Right lobe of liver (tissue), 6 donors: ENCODE results near the gene CDKAL1. TPM values are rescaled to one million over a fixed set of nuclear protein-coding genes. Genes with fewer than 3 reads are reported as not detected.

Experiments
- ATAC-seq, 4 donors: fragments of 200-7000 bp; cut with Tn5 transposase; one replicate each; pipeline ENCODE4 v1.9.1; 2020; ENCODE audit warnings: mild to moderate bottlenecking in 4 of 4, moderate library complexity in 4 of 4
- DNase-seq, 3 donors: peaks; one replicate each; pipeline ENCODE4 v3.0.0-alpha.2; 2020
- H3K27ac ChIP-seq, 3 donors: fragments of 200-600 bp; one replicate each; pipeline ENCODE4 v1.8.0; 2022
- H3K27me3 ChIP-seq, 2 donors: fragments of 200-600 bp; one replicate each; pipeline ENCODE4 v1.8.0; 2022
- H3K36me3 ChIP-seq, 4 donors: fragments of 200-600 bp; sonication (generic) in 1 of 4; one replicate each; pipeline versions ENCODE4 v1.5.1 to v1.8.0; 2017 to 2022; ENCODE audit warnings: control low read depth in 1 of 4
- H3K4me1 ChIP-seq, 4 donors: fragments of 200-600 bp; sonication (generic) in 1 of 4; one replicate each; pipeline versions ENCODE4 v1.5.1 to v1.8.0; 2017 to 2022; ENCODE audit warnings: control low read depth in 1 of 4
- H3K4me3 ChIP-seq, 3 donors: fragments of 200-600 bp; one replicate each; pipeline ENCODE4 v1.8.0; 2022
- H3K9me3 ChIP-seq, 4 donors: fragments of 200-600 bp; sonication (generic) in 1 of 4; one replicate each; pipeline versions ENCODE4 v1.5.1 to v1.8.0; 2017 to 2022; ENCODE audit warnings: control low read depth in 1 of 4
- POLR2A ChIP-seq: fragments of 450-650 bp; IDR thresholded peaks from one replicate; pipeline ENCODE4 v1.6.1; 2017; ENCODE audit warnings: antibody characterized with exemption, mild to moderate bottlenecking
- WGBS: methylation state at CpG from one replicate; pipeline ENCODE4 v1.1.6; 2018; ENCODE audit warnings: low coverage, low lambda C conversion rate; ENCODE audit not compliant: insufficient coverage; ENCODE audit errors: missing lambda C conversion rate; 5-methylcytosine and 5-hydroxymethylcytosine counted together
- intact Hi-C, 2 donors: fragments of 100-400 bp; cut with DNase I; formaldehyde crosslinking; loops; one replicate each; pipeline versions ENCODE4 v1.11.2 to v1.14.1; 2022
- total RNA-seq, 6 experiments: library from RNA; depleted of rRNA in 2 of 6; stranded (reverse); fragments of >200 nt in 2 of 6; fragmentation: NEBNext Ultra II Directional in 3 of 6; extraction: Animal tissue kit (Norgen Biotek cat#: 25700) in 3 of 6; gene quantifications; one replicate each; pipeline versions ENCODE4 v1.1.0 to v1.2.4, GENCODE V29; 2016 to 2023
- TF ChIP-seq, protein P1 (sequence below), 4 donors: fragments of 200-600 bp in 3 of 4; fragments of 450-650 bp in 1 of 4; IDR thresholded peaks; one replicate each; pipeline versions ENCODE4 v1.5.1 to v1.8.0; 2016 to 2022; ENCODE audit warnings: antibody characterized with exemption in 4 of 4, mild to moderate bottlenecking in 2 of 4
- donor health status: DM: no; HTN: yes; CAD: no.
- donor health status: DM: no; HTN: no; CAD: no.
- donor health status: DM: no; HTN: no; CAD: no.
- donor health status: DM: no; HTN: yes; CAD: no.
- donor health status: DM: no; HTN: yes; CAD: no.

The CDKAL1 gene
- total RNA-seq, 6 experiments from 2014 or later: 4.5 to 7.0 (median 6.2) TPM

DNA sequence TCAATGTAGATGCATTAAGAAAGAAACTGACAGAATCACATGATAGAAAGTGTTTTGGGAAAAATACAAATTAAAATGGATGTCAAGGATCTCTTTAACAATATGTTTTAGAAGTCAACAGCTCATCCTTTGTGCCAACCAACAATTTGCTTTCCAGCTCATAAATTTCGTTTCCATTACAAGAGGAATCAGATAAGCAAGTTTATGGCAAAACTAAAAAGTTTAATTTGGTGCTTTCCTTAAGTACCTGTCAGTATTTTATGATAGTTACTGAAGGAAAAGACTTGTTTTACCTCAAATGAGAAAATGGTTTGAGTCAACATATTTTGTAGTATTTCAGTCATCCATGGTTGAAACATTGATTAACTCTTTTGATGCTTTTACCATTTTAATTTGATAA lies 130.0 kb downstream of the CDKAL1 start:
- WGBS: 93% methylated on average over 1 of the region's 1 CpG
- Histone ChIP-seq H3K9me3 (no peaks in the 10 kb centered on the region), H3K27me3 (no peaks in the 10 kb centered on the region), H3K4me3 (no peak overlapping the region), H3K4me1 (no peaks in the 10 kb centered on the region), H3K36me3 (no peaks in the 10 kb centered on the region), H3K27ac (no peak overlapping the region)
- intact Hi-C loops: no loop called here
- TF ChIP-seq, protein P1, sequence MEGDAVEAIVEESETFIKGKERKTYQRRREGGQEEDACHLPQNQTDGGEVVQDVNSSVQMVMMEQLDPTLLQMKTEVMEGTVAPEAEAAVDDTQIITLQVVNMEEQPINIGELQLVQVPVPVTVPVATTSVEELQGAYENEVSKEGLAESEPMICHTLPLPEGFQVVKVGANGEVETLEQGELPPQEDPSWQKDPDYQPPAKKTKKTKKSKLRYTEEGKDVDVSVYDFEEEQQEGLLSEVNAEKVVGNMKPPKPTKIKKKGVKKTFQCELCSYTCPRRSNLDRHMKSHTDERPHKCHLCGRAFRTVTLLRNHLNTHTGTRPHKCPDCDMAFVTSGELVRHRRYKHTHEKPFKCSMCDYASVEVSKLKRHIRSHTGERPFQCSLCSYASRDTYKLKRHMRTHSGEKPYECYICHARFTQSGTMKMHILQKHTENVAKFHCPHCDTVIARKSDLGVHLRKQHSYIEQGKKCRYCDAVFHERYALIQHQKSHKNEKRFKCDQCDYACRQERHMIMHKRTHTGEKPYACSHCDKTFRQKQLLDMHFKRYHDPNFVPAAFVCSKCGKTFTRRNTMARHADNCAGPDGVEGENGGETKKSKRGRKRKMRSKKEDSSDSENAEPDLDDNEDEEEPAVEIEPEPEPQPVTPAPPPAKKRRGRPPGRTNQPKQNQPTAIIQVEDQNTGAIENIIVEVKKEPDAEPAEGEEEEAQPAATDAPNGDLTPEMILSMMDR (IDR thresholded peaks at IDR 0.05): no peak
- TF ChIP-seq POLR2A: no peak
- no peak for DNase-seq
- ATAC-seq: no peak

DNA sequence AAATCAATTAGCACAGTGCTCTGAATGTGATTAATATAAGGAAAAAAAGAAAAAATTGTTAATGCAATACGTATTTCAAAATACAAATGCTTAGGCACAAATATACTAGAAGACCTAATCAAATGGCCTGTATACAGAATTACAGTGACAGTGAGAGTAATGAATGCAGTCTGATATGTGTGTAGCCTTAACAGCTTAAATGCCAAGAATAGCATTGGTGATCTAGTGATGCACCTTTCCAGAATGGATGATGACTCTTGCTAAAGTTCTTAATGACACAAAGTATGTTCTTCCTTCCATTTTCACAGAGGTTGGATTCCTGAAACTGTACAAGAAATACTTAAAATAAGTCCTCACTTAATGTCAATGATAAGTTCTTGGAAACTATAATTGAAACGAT lies 131.0 kb downstream of the CDKAL1 start:
- H3K9me3 ChIP-seq: no peaks in the 10 kb centered on the region
- no peaks in the 10 kb centered on the region for H3K36me3 ChIP-seq
- ATAC-seq: no peak
- H3K27ac ChIP-seq: no peak overlapping the region
- DNase-seq: no peak
- no peaks in the 10 kb centered on the region for H3K4me1 ChIP-seq
- 91% methylated on average over 2 of the region's 2 CpGs for WGBS
- intact Hi-C loops: no loop called here
- TF ChIP-seq, protein P1 (IDR thresholded peaks at IDR 0.05): no peak
- no peak for TF ChIP-seq POLR2A
- H3K4me3 ChIP-seq: no peak overlapping the region
- H3K27me3 ChIP-seq: no peaks in the 10 kb centered on the region

DNA sequence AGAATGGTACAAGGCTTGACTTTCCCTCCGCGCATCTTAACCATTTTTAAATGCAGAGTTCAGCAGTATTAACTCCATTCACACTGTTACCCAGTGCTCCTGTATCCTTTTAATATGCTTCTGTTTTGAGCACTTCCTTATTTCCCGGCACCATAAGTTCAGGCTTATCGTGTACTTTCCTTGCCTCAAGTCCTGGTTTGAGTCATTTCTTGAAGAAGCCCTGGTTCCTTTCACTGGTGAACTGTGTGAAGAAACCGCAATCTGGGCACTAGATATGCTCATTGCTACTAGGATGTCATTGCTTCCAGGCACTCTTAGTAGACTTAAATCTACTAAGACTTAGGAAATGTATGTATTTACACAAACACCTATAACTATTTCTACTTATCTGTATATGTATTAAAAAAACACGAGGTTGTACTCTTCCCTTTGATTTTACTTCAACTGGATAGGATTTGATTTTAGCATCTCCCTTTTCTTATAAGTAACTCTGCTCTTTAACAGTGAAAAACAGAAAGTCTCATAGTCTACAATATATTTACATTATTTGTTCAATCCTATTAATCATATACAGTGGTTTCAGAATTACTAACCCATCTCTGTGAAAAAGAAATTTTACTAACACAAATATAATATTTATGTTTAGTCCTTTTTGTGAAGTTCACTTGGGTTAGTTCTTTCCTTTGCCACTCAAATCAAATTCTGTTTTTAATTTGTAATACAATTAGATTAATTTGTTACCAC lies 135.5 kb downstream of the CDKAL1 start:
- no peak overlapping the region for H3K4me3 ChIP-seq
- intact Hi-C loops: no loop called here
- H3K27ac ChIP-seq: no peak overlapping the region
- 73% methylated on average over 6 of the region's 6 CpGs for WGBS
- TF ChIP-seq, protein P1 (IDR thresholded peaks at IDR 0.05): no peak
- no peak for TF ChIP-seq POLR2A
- no peaks in the 10 kb centered on the region for H3K9me3 ChIP-seq
- no peaks in the 10 kb centered on the region for H3K27me3 ChIP-seq
- no peaks in the 10 kb centered on the region for H3K4me1 ChIP-seq
- ATAC-seq (no peak), DNase-seq (no peak)
- no peaks in the 10 kb centered on the region for H3K36me3 ChIP-seq

GRCh38 chr6:20670750-20671149 lies 136.5 kb downstream of the CDKAL1 start:
- Histone ChIP-seq H3K4me1 (no peaks in the 10 kb centered on the region), H3K27ac (no peak overlapping the region), H3K27me3 (no peaks in the 10 kb centered on the region), H3K9me3 (no peaks in the 10 kb centered on the region), H3K4me3 (no peak overlapping the region), H3K36me3 (no peaks in the 10 kb centered on the region)
- ATAC-seq (peak in 3 of 4 donors; percentile 30 to 71 (median 35)), DNase-seq (no peak)
- TF ChIP-seq, protein P1 (IDR thresholded peaks at IDR 0.05): no peak
- TF ChIP-seq POLR2A: no peak
- 62% methylated on average over 2 of the region's 2 CpGs for WGBS
- intact Hi-C loops: no loop called here
